ENCODE data around the gene TTC34. TPM values are rescaled to one million over a fixed set of nuclear protein-coding genes. Genes with fewer than 3 reads are reported as not detected.

TTC34 gene
- total and polyA plus RNA-seq, 2 of the 13 experiments (the other 11 are each of a cell fraction or from before 2014, with no cell fraction given): 0.07 to 0.11 TPM

DNA sequence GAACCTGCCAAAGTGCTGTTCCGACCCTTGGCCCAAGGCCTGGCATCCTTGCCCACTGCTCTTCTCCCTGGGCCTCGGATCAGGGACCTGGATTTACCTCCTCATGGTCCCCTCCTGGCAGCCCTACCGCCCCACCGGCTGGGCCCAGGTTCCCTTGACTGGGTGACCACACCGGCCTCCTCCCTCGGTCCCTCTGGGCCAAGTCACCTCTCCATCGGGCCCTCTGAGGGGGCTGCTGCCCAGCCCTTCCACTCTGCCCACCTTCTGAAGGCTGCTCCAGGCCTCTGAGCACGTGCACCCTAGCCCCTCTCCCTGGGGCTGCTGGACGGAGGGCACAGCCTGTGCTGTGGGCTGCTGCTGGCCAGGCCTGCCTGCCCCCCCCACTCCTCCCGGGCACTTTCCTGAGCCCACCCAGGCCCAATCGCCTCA, 159.3 kb downstream of the TTC34 start (continued):
- TF ChIP-seq, protein P1, sequence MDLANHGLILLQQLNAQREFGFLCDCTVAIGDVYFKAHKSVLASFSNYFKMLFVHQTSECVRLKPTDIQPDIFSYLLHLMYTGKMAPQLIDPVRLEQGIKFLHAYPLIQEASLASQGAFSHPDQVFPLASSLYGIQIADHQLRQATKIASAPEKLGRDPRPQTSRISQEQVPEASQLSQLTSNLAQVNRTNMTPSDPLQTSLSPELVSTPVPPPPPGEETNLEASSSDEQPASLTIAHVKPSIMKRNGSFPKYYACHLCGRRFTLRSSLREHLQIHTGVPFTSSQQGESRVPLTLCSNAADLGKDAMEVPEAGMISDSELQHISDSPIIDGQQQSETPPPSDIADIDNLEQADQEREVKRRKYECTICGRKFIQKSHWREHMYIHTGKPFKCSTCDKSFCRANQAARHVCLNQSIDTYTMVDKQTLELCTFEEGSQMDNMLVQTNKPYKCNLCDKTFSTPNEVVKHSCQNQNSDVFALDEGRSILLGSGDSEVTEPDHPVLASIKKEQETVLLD (CRISPR knock-in tag; IDR thresholded peaks at IDR 0.05; ENCODE audit: low read depth): no peak
- TF ChIP-seq BRCA1 (CRISPR knock-in tag; IDR thresholded peaks at IDR 0.05): no peak
- TF ChIP-seq ZNF777 (CRISPR knock-in tag; IDR thresholded peaks at IDR 0.05): peak; percentile 34; the same call in 1 of the 2 replicates
- TF ChIP-seq, protein P2, sequence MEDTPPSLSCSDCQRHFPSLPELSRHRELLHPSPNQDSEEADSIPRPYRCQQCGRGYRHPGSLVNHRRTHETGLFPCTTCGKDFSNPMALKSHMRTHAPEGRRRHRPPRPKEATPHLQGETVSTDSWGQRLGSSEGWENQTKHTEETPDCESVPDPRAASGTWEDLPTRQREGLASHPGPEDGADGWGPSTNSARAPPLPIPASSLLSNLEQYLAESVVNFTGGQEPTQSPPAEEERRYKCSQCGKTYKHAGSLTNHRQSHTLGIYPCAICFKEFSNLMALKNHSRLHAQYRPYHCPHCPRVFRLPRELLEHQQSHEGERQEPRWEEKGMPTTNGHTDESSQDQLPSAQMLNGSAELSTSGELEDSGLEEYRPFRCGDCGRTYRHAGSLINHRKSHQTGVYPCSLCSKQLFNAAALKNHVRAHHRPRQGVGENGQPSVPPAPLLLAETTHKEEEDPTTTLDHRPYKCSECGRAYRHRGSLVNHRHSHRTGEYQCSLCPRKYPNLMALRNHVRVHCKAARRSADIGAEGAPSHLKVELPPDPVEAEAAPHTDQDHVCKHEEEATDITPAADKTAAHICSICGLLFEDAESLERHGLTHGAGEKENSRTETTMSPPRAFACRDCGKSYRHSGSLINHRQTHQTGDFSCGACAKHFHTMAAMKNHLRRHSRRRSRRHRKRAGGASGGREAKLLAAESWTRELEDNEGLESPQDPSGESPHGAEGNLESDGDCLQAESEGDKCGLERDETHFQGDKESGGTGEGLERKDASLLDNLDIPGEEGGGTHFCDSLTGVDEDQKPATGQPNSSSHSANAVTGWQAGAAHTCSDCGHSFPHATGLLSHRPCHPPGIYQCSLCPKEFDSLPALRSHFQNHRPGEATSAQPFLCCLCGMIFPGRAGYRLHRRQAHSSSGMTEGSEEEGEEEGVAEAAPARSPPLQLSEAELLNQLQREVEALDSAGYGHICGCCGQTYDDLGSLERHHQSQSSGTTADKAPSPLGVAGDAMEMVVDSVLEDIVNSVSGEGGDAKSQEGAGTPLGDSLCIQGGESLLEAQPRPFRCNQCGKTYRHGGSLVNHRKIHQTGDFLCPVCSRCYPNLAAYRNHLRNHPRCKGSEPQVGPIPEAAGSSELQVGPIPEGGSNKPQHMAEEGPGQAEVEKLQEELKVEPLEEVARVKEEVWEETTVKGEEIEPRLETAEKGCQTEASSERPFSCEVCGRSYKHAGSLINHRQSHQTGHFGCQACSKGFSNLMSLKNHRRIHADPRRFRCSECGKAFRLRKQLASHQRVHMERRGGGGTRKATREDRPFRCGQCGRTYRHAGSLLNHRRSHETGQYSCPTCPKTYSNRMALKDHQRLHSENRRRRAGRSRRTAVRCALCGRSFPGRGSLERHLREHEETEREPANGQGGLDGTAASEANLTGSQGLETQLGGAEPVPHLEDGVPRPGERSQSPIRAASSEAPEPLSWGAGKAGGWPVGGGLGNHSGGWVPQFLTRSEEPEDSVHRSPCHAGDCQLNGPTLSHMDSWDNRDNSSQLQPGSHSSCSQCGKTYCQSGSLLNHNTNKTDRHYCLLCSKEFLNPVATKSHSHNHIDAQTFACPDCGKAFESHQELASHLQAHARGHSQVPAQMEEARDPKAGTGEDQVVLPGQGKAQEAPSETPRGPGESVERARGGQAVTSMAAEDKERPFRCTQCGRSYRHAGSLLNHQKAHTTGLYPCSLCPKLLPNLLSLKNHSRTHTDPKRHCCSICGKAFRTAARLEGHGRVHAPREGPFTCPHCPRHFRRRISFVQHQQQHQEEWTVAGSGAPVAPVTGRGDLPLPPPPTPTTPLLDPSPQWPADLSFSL (CRISPR knock-in tag; IDR thresholded peaks at IDR 0.05): no peak
- no peak for TF ChIP-seq TEAD2 (CRISPR knock-in tag; IDR thresholded peaks at IDR 0.05)
- TF ChIP-seq HNRNPL (IDR thresholded peaks at IDR 0.05; ENCODE audit: low read depth, low read length): peak; percentile 38; the same call in 1 of the 2 replicates
- no peak for TF ChIP-seq SATB2 (CRISPR knock-in tag; IDR thresholded peaks at IDR 0.05)
- TF ChIP-seq NFE2L1 (CRISPR knock-in tag; IDR thresholded peaks at IDR 0.05; ENCODE audit: borderline replicate concordance): no peak
- no peak for TF ChIP-seq ZNF430 (CRISPR knock-in tag; IDR thresholded peaks at IDR 0.05)
- TF ChIP-seq GATAD1 (CRISPR knock-in tag; IDR thresholded peaks at IDR 0.05): no peak
- TF ChIP-seq ZNF160 (CRISPR knock-in tag; IDR thresholded peaks at IDR 0.05): no peak
- no peak for TF ChIP-seq TCF12 (IDR thresholded peaks at IDR 0.05)
- TF ChIP-seq TCF12 (CRISPR knock-in tag; IDR thresholded peaks at IDR 0.05): no peak
- no peak for TF ChIP-seq MTF1 (CRISPR knock-in tag; IDR thresholded peaks at IDR 0.05)
- TF ChIP-seq ZNF562 (CRISPR knock-in tag; IDR thresholded peaks at IDR 0.05; ENCODE audit: borderline replicate concordance): no peak
- TF ChIP-seq, protein P3, sequence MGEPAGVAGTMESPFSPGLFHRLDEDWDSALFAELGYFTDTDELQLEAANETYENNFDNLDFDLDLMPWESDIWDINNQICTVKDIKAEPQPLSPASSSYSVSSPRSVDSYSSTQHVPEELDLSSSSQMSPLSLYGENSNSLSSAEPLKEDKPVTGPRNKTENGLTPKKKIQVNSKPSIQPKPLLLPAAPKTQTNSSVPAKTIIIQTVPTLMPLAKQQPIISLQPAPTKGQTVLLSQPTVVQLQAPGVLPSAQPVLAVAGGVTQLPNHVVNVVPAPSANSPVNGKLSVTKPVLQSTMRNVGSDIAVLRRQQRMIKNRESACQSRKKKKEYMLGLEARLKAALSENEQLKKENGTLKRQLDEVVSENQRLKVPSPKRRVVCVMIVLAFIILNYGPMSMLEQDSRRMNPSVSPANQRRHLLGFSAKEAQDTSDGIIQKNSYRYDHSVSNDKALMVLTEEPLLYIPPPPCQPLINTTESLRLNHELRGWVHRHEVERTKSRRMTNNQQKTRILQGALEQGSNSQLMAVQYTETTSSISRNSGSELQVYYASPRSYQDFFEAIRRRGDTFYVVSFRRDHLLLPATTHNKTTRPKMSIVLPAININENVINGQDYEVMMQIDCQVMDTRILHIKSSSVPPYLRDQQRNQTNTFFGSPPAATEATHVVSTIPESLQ (CRISPR knock-in tag; conservative IDR thresholded peaks at IDR 0.05): no peak
- TF ChIP-seq ZBTB3 (CRISPR knock-in tag; IDR thresholded peaks at IDR 0.05; ENCODE audit: borderline replicate concordance, low read depth): no peak

Measured in HepG2 (cell line).